ENCODE results near the gene C3orf20.
"Not testable (repeated sequence)": the region's sequence is repeated elsewhere in the genome, so short reads cannot be mapped to it uniquely, and the experiment has no call there.

C3orf20 gene

DNA sequence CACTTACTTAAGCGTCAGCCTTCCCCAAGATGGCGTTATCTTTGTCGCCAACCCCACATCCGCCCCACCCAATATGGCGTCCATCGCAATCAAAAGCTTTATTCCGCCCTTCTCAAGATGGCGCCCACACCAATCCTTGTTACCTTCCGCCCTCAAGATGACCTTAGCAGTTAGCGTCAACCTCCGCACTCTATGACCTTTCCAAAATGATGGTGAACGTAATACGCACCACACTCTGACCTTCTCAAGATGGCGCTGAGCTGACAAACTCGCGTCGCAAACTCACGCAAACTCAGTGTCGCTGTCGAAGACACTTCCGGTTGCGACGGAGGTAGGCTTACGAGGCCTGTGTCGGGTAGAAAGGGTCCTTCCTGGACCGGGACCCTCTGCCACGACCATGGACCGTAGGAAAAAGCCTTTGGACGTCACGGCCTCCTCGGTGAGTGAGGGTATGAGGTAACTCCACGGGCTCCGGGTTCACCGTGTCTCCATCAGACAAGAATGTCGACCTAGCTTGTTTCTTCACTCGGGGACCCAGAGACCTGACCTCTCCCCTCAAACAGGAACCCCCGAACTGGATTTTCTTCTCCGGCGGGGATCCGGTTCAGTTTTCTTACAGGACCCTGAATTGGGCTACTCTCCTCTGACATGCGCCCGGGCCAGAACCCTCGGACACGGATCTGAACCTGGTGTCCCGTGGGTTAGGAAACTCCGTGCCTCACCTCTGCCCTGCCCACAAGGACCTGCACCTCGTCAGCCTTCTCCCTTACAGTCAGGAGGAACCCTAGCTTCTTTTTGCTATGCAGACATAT lies 23.3 kb upstream of the C3orf20 start, which contains the start of gene CCDC174:
Gene CCDC174 (plus strand): TSS at position 323 of the 812 bp plus-strand sequence. CDS start 75 bp downstream, at position 398.
- DNase-seq: peak; percentile 99

DNA sequence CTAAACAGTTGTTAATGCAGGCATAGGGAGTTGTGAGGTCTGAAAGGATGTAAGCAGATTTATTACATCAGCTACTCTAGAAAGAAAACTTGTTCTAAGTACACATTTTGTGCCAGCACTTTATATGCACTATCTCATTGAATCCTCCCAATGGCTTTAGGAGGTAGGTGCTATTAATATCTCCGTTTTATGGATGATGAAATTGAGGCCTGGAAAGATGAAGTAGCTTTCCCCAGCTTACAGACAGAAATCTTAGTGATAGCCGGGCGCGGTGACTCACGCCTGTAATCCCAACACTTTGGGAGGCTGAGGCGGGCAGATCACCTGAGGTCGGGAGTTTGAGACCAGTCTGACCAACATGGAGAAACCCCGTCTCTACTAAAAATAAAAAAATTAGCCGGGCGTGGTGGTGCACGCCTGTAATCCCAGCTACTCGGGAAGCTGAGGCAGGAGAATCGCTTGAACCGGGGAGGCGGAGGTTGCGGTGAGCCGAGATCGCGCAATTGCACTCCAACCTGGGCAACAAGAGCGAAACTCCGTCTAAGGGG lies 22.5 kb upstream of the C3orf20 start:
- DNase-seq: not testable (repeated sequence)

DNA sequence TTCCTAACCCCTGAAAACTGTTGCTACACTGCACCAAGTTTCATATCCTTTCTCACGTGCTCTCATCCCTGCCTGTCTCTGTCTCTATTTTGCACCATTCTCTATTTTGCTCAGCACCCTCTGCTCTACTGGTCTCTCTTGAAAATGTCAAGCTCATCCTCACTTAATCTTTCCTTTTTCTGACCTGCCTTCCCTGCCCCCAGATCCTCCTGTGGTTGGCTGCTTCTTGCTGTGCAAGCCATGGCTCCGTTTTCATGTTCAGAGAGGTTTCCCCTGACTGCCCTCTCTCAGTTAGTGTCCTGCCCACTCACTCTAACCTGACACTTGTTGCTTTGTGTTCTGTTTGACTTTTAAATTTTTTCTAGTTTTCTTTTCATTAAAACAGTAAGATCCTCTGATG lies 17.4 kb upstream of the C3orf20 start:
- no peak for DNase-seq

DNA sequence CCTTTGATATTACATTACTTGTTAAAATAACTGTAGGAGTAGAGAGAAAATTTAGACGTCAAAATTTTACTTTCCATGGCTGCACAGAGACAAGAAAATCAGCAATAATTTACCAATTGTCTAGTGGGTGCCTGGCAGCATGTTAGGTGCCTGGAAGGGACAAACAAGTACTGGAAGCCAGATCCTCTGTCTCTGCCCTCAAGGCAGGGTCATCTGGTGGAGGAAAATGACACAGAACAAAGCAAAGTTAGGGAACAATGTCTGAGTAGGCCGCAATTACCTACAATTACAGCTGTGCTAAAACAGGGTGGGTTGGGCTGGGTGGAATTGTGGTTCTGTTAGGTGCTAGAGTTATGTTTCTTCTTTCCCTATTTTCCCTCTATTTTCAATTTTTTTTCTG lies 16.0 kb upstream of the C3orf20 start:
- DNase-seq: no peak

DNA sequence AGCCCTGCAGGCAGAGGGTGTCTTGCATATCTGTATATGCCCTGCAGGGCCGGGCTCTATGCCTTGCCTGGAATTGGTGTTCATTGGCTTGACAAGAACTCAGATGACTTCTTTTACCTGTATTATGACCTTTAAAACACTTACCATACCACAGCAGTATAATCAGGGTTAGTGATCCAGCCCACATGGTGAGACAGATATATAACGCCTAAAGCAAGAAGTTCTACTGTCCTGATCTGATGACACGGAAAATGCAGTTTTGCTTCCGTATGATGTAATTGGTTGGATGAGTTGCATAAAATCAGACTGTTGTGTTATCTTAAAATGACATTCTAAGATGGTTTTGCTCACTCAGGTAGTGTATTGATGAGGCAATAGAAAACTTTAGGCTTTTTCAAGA lies 14.0 kb upstream of the C3orf20 start:
- no peak for DNase-seq

DNA sequence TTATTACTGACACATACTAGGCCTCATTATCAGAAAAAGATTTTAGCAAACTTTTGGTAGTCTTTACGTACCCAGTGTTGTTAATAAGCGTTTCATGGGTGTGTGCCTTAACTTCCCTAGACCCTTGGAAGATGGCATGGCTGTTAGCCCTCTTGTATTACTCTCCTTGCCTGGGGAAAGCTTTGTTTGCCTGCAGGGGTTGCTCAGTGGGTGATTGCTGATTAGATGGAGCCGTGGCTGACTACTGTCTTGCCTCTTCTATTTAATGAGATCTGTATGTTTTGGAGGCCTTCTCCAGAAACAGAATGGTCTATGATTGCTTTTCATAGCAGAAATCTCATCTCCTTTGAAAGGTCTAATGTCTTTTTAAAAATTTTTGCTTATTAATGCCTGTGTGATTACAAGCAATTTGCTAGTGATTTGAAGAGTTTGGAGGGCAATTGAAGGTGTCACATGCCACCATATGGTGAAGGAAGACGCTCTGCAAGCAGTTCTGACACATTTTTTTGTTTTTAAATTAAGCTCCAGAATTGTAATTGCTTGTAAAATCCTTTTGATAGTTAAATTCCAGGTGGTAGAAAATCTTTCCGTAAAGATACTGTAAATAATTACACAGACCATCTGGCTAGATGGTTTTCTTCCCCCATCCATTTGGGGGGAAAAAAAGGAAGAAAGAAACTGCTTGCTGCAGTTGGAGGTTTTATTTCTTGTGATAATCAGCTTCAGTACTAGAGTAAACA lies 11.4 kb upstream of the C3orf20 start:
- DNase-seq: no peak

DNA sequence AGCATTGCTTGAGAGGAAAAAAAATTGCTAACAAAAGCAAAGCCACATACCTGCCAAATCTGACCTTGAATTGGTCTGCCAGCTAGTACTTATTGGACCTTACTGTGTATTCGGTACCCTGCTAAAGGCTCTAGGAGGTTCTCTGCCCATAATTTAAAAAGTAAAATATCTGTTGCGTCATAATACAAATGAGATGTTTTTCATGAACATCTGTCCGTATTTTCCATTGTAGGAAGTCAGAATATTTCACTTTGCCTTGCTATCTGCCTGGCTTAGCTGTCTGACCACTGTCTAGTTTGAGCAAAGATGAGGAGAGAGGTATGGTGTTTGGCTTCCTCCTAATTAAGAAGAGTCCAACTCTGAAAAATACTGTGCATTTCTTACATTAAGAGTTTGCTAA lies 10.8 kb upstream of the C3orf20 start:
- DNase-seq: no peak

DNA sequence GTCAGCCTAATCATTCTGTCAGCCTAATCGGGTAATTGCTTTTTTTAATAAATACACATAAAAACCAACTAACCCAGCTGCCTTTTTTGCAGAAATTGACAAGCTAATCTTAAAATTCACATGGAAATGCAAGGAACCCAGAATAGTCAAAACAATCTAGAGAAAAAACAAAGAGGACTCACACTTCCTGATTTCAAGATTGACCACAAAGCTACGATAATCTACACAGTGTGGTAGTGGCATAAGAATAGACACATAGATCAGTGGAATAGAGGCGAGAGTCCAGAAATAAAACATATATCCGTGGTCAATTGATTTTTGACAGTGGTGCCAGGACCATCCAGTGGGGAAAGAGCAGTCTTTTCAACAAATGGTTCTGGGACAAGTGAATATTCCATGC lies 2.4 kb upstream of the C3orf20 start:
- no peak for DNase-seq

DNA sequence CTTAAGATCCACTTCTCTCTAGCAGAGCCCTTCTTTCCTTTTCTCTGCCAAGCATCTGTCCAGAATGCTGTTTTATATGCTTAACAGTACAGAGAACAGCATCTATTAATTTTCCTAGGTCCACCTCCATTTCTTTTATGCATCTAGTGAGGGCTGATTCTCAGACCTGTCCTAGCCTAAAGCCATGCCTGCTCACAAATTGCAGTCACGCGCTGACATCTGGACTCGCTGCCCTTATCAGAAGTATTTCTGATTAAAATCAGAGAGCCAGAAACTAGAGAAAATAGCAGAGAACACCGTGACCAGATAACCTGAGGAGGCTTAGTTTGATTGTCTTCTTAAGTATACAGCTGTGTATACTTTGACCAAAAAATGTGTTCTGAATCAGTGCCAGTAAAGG lies 1.9 kb downstream of the C3orf20 start:
- DNase-seq: no peak

DNA sequence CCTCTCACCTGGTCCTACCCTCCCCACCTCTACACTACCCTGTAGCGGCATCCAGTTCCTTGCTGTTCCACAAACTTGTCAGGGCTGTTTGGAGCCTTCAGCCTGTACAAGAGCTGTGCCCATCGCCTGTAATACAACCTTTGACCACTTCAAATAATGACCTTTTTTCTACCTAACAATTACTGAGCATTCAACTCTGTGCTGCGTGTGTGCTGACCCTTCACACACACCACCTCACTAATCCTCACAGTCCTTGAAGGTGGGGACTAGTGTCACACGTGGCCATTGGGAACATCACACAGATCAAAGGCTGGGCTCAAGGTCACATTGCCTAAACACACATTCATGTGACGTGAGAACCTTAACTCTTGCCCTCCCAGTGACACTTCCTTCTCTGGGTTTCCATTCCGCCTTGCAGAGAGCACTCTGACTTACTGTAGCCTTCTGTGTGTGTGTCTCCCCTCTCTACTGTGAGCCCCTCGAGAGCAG lies 3.1 kb downstream of the C3orf20 start:
- no peak for DNase-seq

DNA sequence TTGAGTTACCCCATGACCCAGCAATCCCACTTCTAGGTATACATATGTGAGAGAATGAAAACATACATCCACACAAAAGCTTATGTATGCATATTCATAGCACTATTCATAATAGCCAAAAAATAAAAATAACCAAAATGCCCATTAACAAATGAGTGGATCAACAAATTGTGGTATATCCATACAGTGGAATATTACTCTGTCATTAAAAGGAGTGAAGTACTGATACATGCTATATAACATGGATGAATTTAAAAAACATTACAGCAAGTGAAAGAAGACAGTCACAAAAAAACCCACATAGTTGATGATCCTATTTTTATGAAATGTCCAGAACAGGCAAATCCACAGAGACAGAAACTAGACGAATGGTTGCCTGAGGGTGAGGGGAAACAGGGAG lies 5.2 kb downstream of the C3orf20 start:
- DNase-seq: no peak

DNA sequence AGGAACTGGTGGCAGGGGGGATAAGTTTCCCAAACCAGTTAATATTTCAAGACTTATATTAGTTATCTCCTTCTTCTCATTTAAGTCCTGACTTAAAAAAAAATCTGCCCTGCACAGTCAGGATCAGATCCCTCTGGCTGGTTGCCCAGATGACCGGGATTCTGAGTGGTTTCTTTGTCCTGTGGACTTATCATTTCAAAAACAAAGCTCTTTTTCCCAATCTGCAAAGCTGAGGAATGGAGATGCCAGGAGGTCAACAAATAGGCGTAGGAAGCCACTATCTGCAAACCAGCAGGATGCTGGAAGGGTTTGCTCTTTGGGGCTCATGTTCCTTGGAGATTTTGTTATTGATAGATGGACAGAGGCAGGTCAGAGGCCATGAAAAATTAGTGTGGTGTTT lies 5.8 kb downstream of the C3orf20 start:
- no peak for DNase-seq

DNA sequence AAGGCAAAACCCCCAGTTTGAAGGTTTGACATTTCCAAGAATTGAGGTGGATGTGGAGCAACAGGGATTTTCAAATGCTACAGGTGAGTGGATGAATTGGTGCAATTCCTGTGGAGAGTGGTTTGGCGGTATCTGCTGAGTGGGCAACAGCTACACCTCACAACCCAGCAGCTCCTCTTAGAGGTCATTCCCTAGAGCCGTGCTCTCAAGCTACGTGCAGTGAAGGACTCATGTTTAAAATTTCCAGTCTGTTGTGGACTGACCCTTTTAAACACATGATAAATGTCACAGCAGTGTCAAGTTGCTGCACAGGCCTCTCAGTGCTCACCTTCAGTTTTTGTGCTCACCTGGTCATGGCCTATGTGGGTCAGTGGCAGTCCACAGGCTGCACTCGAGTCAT lies 9.5 kb downstream of the C3orf20 start:
- no peak for DNase-seq

DNA sequence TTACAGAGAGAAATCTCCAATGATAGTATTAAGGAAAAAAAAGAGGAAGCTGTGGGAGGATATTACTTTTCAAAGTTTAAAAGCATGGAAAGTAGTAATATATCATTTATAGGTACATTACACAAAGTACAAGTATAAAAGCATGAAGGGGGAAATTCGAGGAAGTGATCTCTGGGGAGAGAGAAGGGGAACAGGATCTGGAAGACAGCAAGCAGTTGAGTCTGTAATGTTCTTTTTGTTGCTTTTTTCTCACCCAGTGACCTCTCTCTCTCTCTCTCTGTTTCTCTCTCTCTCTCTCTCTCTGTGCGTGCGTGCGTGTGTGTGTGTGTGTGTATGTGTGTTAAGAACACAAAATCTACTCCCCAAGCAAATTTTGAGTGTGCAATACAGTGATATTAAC lies 10.2 kb downstream of the C3orf20 start:
- no peak for DNase-seq

DNA sequence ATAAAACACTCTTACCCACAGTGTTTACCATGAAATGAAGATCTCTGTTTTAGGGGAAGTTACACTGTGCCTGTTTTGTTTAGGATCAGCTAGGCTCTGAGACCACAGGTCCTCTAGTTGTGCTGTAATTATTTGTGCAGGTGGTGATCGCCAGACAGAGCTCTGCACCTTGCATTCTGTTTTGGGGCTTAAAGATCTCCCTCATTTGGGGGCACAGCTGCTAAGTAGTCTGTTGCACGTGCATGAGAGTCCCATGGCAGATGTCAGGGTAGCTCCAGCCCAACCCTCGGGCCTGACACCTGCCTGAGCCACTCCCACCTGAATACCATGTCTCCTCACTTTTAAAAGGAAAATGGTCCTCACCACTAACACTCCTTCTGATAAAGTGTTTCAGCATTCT lies 12.4 kb downstream of the C3orf20 start:
- no peak for DNase-seq

DNA sequence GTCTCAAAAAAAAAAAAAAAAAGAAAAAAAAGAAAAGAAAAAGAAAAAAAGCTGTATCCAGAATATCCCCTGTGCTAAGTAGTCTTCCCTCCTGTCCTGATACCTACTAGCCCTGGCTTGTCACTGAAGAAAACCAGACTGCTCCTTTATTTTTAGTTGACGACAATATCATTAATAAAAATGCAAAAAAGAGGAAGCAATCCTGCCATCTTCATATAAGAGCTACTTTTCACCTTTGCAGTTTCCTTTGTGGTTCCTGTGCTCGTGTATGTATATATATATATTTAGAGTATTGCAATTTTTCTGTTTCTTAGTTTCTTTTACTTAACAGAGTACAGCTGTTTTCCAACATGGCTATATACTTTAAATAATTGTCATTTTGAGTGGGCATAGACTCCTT lies 13.6 kb downstream of the C3orf20 start:
- no peak for DNase-seq

DNA sequence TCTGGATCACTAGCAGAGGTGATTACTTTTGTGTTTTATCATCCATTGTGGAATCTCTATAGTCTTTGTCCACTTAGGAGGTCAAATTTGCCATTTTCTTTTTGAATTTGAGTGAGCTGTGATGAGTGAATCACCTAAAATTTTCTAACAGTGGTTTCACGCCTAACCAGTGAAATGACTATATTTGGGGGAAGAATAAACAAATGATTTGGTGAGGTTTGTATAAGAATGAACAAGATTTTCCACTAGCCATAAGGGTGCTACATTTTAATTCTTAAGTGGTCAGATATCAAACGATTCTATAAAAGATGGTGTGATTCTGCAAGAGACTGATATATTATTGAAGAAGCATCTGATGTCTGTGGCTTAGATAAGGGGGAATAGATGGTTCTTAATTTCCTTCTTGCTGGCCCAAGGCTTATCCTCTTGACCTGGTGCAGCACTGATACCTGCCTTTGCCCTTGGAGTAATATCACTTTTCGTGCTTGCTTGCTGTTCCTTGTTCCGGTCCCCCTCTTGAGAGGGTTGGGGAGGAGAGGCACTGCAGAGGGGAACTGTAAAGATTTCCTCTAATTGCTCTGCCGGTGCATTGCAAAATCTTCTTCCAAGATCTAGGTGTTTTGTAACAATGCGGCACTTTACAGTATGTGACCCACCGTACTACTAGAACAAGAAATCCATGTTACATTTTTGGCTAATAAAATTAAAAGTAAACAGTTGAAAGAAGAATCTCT lies 14.5 kb downstream of the C3orf20 start:
- no peak for DNase-seq

DNA sequence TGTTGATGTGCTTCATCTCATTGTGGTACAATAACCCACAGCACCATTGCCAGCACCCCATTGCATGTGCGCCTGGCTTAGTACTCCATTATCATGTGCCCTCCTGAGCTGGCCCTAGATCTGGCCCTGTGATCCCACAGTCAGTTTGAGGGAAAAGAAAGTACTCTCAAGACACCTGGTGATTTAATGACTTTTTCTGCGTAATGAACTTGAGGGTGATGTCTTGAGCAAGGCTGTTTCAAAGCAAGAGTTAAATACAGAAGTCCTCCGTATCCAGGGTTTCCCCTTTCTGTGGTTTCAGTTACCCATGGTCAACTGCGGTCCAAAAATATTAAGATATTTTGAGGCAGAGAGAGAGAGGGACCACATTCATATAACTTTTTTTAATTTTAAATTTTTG lies 16.3 kb downstream of the C3orf20 start:
- DNase-seq: no peak

DNA sequence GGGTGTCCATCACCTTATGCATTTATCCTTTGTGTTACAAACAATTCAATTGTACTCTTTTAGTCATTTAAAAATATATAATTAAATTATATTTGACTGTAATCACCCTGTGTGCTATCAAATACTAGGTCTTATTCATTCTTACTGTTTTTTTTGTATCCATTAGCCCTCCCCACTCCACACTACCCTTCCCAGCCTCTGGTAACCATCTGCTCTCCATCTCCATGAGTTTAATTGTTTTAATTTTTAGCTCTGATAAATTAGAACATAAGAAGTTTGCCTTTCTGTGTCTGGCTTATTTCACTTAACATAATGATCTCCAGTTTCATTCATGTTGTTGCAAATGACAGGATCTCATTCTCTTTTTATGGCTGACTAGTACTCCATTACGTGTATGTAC lies 16.8 kb downstream of the C3orf20 start:
- DNase-seq: no peak

DNA sequence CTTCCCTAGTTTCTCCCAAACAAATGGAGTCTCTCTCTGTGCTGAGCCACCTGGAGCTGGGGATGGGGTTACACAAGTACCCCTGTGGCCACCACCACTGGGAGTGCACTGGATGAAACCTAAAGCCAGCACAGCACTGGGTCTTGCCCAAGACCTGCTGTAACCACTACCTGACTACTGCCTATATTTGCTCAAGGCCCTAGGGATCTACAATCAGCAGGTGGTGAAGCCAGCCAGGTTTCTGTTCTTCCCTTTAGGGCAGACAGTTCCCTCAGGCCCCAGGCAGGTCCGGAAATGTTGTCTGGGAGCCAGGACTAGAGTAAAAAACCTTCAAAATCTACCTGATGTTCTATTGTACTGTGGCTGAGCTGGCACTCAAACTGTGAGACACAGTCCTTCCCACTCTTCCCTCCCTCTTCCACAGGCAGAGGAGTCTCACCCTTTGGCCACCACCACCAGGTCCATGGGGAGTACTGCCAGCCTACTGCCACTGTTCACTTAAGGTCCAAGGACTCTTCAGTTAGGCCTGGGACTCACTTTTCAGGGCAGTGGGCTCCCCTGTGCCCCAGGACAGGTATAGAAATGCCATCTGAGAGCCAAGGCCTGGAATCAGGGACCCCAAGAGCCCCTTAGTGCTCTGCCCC lies 23.8 kb downstream of the C3orf20 start:
- no peak for DNase-seq

DNA sequence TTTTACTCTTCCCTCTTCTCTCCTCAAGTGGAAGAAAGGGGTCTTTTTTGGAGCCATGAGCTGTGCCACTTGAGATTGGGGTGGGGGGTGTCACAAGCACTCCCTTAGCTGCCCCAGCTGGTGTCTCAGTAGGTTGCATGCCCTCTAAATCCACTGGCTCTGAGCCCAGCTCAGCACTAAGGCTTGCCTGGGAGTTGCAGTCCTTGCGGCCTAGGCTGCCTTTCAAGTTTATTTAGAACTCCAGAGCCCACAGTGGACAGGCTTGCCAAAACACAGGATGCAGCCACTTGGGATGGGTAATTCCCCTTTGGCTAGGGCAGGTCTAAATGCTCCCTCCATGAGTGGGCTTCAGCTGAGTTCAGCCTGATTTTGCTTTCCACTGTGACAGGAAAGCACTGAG lies 24.7 kb downstream of the C3orf20 start:
- DNase-seq: no peak

DNA sequence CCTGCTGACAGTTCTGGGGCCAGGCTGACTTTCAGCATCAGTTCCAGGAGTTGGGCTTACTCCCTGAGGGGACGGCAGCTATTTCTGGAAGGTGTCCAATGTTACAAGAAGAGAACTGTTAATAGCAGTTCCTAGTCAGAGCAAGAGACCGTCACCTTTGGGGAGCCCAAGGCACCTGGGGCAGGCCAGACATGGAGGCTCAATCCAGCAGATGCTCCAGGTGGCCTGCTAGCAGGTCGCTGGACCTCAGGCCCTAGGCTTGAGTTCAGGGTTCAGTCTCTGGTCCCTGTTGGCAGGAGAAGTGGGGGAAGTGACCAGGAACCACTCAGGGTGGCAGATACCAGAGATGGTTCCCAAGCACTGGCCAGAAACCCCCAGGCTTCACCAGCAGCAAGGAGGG lies 25.9 kb downstream of the C3orf20 start:
- no peak for DNase-seq

DNA sequence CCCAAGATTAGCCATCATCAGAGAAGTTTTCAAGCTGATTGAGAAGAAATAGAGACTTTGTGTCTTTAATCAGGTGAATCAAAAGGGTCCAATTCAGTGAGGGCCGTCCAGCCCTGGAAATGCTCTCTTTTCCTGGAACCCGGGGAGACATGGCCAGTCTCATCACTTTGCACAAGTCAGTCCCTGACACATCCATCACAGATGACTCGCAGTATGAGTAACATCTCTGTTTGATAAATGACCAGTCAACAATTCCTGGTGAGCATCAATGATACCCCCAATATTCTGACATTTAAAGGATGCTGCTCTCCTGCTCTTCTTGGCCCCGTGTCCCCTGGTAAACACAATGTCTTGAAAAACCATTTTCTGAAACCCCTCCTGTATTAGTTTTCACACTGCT lies 26.7 kb downstream of the C3orf20 start:
- DNase-seq: no peak

All from CD4-positive, alpha-beta T cell treated with Interleukin-4 for 4 hours (primary cell).